ENCODE measurements around the gene GRHL3. TPM values are rescaled to one million over a fixed set of nuclear protein-coding genes. Genes with fewer than 3 reads are reported as not detected.

Gene GRHL3
- total RNA-seq, 1 experiment from 2014 or later = not detected

- H3K79me2 ChIP-seq (ENCODE audit: low read length) = no peaks in the 10 kb centered on the region
- DNase-seq = no peak
- no peak overlapping the region for H3K27ac ChIP-seq (ENCODE audit: low read length)
- no peaks in the 10 kb centered on the region for H3K27me3 ChIP-seq (ENCODE audit: low read length)
- no peak overlapping the region for H3K4me2 ChIP-seq (ENCODE audit: low read depth, low read length, poor library complexity, severe bottlenecking)
- no peaks in the 10 kb centered on the region for H3K36me3 ChIP-seq (ENCODE audit: insufficient read depth, low read length)
- no peak overlapping the region for H3K4me3 ChIP-seq (ENCODE audit: low read length)
- no peaks in the 10 kb centered on the region for H3K9me2 ChIP-seq (replicated peaks; ENCODE audit: insufficient read depth, low read length)
- H3K9ac ChIP-seq (ENCODE audit: low read length) = no peak overlapping the region
- H4K20me1 ChIP-seq (ENCODE audit: insufficient read depth, low read depth, low read length) = no peaks in the 10 kb centered on the region; the same call in 1 of the 2 replicates
- H3K9me3 ChIP-seq (ENCODE audit: low read length) = no peaks in the 10 kb centered on the region
- H3K4me1 ChIP-seq (ENCODE audit: low read length) = no peaks in the 10 kb centered on the region
- H2AFZ ChIP-seq (ENCODE audit: low read length) = no peak overlapping the region
Measured at GRCh38 chr1:24360681-24361080, 41.5 kb downstream of the GRHL3 start.

- DNase-seq = no peak
- Histone ChIP-seq H2AFZ (ENCODE audit: low read length) (no peak overlapping the region), H3K36me3 (ENCODE audit: insufficient read depth, low read length) (no peaks in the 10 kb centered on the region), H3K9me2 (replicated peaks; ENCODE audit: insufficient read depth, low read length) (no peaks in the 10 kb centered on the region), H4K20me1 (ENCODE audit: insufficient read depth, low read depth, low read length) (no peaks in the 10 kb centered on the region; the same call in 1 of the 2 replicates), H3K27ac (ENCODE audit: low read length) (no peak overlapping the region), H3K4me1 (ENCODE audit: low read length) (no peaks in the 10 kb centered on the region), H3K27me3 (ENCODE audit: low read length) (no peaks in the 10 kb centered on the region), H3K9ac (ENCODE audit: low read length) (no peak overlapping the region), H3K4me3 (ENCODE audit: low read length) (no peak overlapping the region), H3K4me2 (ENCODE audit: low read depth, low read length, poor library complexity, severe bottlenecking) (no peak overlapping the region), H3K79me2 (ENCODE audit: low read length) (no peaks in the 10 kb centered on the region), H3K9me3 (ENCODE audit: low read length) (no peaks in the 10 kb centered on the region)
Measured at GRCh38 chr1:24361811-24362210, 42.7 kb downstream of the GRHL3 start.

GRCh38 chr1:24362396-24362795, 43.2 kb downstream of the GRHL3 start:
- Histone ChIP-seq H3K9me3 (ENCODE audit: low read length) (no peaks in the 10 kb centered on the region), H3K9ac (ENCODE audit: low read length) (no peak overlapping the region), H3K27ac (ENCODE audit: low read length) (no peak overlapping the region), H3K4me2 (ENCODE audit: low read depth, low read length, poor library complexity, severe bottlenecking) (no peak overlapping the region), H3K4me3 (ENCODE audit: low read length) (no peak overlapping the region), H3K79me2 (ENCODE audit: low read length) (no peaks in the 10 kb centered on the region), H4K20me1 (ENCODE audit: insufficient read depth, low read depth, low read length) (no peaks in the 10 kb centered on the region; the same call in 1 of the 2 replicates), H3K9me2 (replicated peaks; ENCODE audit: insufficient read depth, low read length) (no peaks in the 10 kb centered on the region), H3K4me1 (ENCODE audit: low read length) (no peaks in the 10 kb centered on the region), H3K36me3 (ENCODE audit: insufficient read depth, low read length) (no peaks in the 10 kb centered on the region), H3K27me3 (ENCODE audit: low read length) (no peaks in the 10 kb centered on the region), H2AFZ (ENCODE audit: low read length) (no peak overlapping the region)
- no peak for DNase-seq

- H4K20me1 ChIP-seq (ENCODE audit: insufficient read depth, low read depth, low read length) = no peaks in the 10 kb centered on the region; the same call in 1 of the 2 replicates
- H3K27me3 ChIP-seq (ENCODE audit: low read length) = no peaks in the 10 kb centered on the region
- no peaks in the 10 kb centered on the region for H3K79me2 ChIP-seq (ENCODE audit: low read length)
- H3K4me3 ChIP-seq (ENCODE audit: low read length) = no peak overlapping the region
- H3K36me3 ChIP-seq (ENCODE audit: insufficient read depth, low read length) = no peaks in the 10 kb centered on the region
- no peak overlapping the region for H3K4me2 ChIP-seq (ENCODE audit: low read depth, low read length, poor library complexity, severe bottlenecking)
- H3K9me2 ChIP-seq (replicated peaks; ENCODE audit: insufficient read depth, low read length) = no peaks in the 10 kb centered on the region
- DNase-seq = no peak
- H2AFZ ChIP-seq (ENCODE audit: low read length) = no peak overlapping the region
- no peak overlapping the region for H3K27ac ChIP-seq (ENCODE audit: low read length)
- no peak overlapping the region for H3K9ac ChIP-seq (ENCODE audit: low read length)
- H3K4me1 ChIP-seq (ENCODE audit: low read length) = no peaks in the 10 kb centered on the region
- no peaks in the 10 kb centered on the region for H3K9me3 ChIP-seq (ENCODE audit: low read length)
Measured at GRCh38 chr1:24362982-24363614, 43.9 kb downstream of the GRHL3 start.

GRCh38 chr1:24363994-24364393, 44.8 kb downstream of the GRHL3 start:
- Histone ChIP-seq H3K9me3 (ENCODE audit: low read length) (no peaks in the 10 kb centered on the region), H3K27me3 (ENCODE audit: low read length) (no peaks in the 10 kb centered on the region), H3K9me2 (replicated peaks; ENCODE audit: insufficient read depth, low read length) (no peaks in the 10 kb centered on the region), H3K9ac (ENCODE audit: low read length) (no peak overlapping the region), H3K4me2 (ENCODE audit: low read depth, low read length, poor library complexity, severe bottlenecking) (no peak overlapping the region), H3K27ac (ENCODE audit: low read length) (no peak overlapping the region), H3K36me3 (ENCODE audit: insufficient read depth, low read length) (no peaks in the 10 kb centered on the region), H3K4me3 (ENCODE audit: low read length) (no peak overlapping the region), H4K20me1 (ENCODE audit: insufficient read depth, low read depth, low read length) (no peaks in the 10 kb centered on the region; the same call in 1 of the 2 replicates), H2AFZ (ENCODE audit: low read length) (no peak overlapping the region), H3K79me2 (ENCODE audit: low read length) (no peaks in the 10 kb centered on the region), H3K4me1 (ENCODE audit: low read length) (no peaks in the 10 kb centered on the region)
- no peak for DNase-seq

GRCh38 chr1:24364605-24364974, 45.4 kb downstream of the GRHL3 start:
- Histone ChIP-seq H3K36me3 (ENCODE audit: insufficient read depth, low read length) (no peaks in the 10 kb centered on the region), H3K4me3 (ENCODE audit: low read length) (no peak overlapping the region), H3K27ac (ENCODE audit: low read length) (no peak overlapping the region), H4K20me1 (ENCODE audit: insufficient read depth, low read depth, low read length) (no peaks in the 10 kb centered on the region; the same call in 1 of the 2 replicates), H3K9me3 (ENCODE audit: low read length) (no peaks in the 10 kb centered on the region), H3K9ac (ENCODE audit: low read length) (no peak overlapping the region), H3K27me3 (ENCODE audit: low read length) (no peaks in the 10 kb centered on the region), H2AFZ (ENCODE audit: low read length) (no peak overlapping the region), H3K79me2 (ENCODE audit: low read length) (no peaks in the 10 kb centered on the region), H3K9me2 (replicated peaks; ENCODE audit: insufficient read depth, low read length) (no peaks in the 10 kb centered on the region), H3K4me2 (ENCODE audit: low read depth, low read length, poor library complexity, severe bottlenecking) (no peak overlapping the region), H3K4me1 (ENCODE audit: low read length) (no peaks in the 10 kb centered on the region)
- DNase-seq = no peak

- no peak for DNase-seq
Measured at GRCh38 chr1:24364975-24365678, 46.0 kb downstream of the GRHL3 start.

GRCh38 chr1:24366707-24367106, 47.5 kb downstream of the GRHL3 start:
- Histone ChIP-seq H3K27me3 (ENCODE audit: low read length) (no peaks in the 10 kb centered on the region), H2AFZ (ENCODE audit: low read length) (no peak overlapping the region), H3K36me3 (ENCODE audit: insufficient read depth, low read length) (no peaks in the 10 kb centered on the region), H3K27ac (ENCODE audit: low read length) (no peak overlapping the region), H3K9me2 (replicated peaks; ENCODE audit: insufficient read depth, low read length) (no peaks in the 10 kb centered on the region), H3K4me1 (ENCODE audit: low read length) (no peaks in the 10 kb centered on the region), H3K9ac (ENCODE audit: low read length) (no peak overlapping the region), H3K4me3 (ENCODE audit: low read length) (no peak overlapping the region), H4K20me1 (ENCODE audit: insufficient read depth, low read depth, low read length) (no peaks in the 10 kb centered on the region; the same call in 1 of the 2 replicates), H3K9me3 (ENCODE audit: low read length) (no peaks in the 10 kb centered on the region), H3K79me2 (ENCODE audit: low read length) (no peaks in the 10 kb centered on the region), H3K4me2 (ENCODE audit: low read depth, low read length, poor library complexity, severe bottlenecking) (no peak overlapping the region)
- no peak for DNase-seq

More at GRCh38 chr1:24364975-24365678, 46.0 kb downstream of the GRHL3 start:
- no peak overlapping the region for H3K4me3 ChIP-seq (ENCODE audit: low read length)
- no peaks in the 10 kb centered on the region for H3K9me3 ChIP-seq (ENCODE audit: low read length)
- H2AFZ ChIP-seq (ENCODE audit: low read length) = no peak overlapping the region
- no peaks in the 10 kb centered on the region for H3K79me2 ChIP-seq (ENCODE audit: low read length)
- no peak overlapping the region for H3K9ac ChIP-seq (ENCODE audit: low read length)
- H3K9me2 ChIP-seq (replicated peaks; ENCODE audit: insufficient read depth, low read length) = no peaks in the 10 kb centered on the region
- no peak overlapping the region for H3K4me2 ChIP-seq (ENCODE audit: low read depth, low read length, poor library complexity, severe bottlenecking)
- H3K27me3 ChIP-seq (ENCODE audit: low read length) = no peaks in the 10 kb centered on the region
- H3K27ac ChIP-seq (ENCODE audit: low read length) = no peak overlapping the region
- H3K36me3 ChIP-seq (ENCODE audit: insufficient read depth, low read length) = no peaks in the 10 kb centered on the region
- no peaks in the 10 kb centered on the region; the same call in 1 of the 2 replicates for H4K20me1 ChIP-seq (ENCODE audit: insufficient read depth, low read depth, low read length)
- no peaks in the 10 kb centered on the region for H3K4me1 ChIP-seq (ENCODE audit: low read length)
